AG10803 (cell line): ENCODE measurements around the gene IDH3G.

Experiments
- DNase-seq: peaks from one replicate; pipeline ENCODE4 v3.0.0; 2010; ENCODE audit warnings: low read depth
- H3K4me3 ChIP-seq: 2 replicates; pipeline ENCODE4 v1.5.1; 2011; ENCODE audit warnings: mild to moderate bottlenecking, low read length, control low read depth
- CTCF ChIP-seq: conservative IDR thresholded peaks from 2 replicates; pipeline ENCODE4 v1.5.1; 2011; ENCODE audit warnings: mild to moderate bottlenecking, low read length, control low read depth, inconsistent platforms

The IDH3G gene

GRCh38 chrX:153786669-153787068 lies 7.5 kb downstream of the IDH3G start:
- DNase-seq = no peak
- TF ChIP-seq CTCF = no peak
- H3K4me3 ChIP-seq = no peak overlapping the region

GRCh38 chrX:153784325-153784967 lies 9.7 kb downstream of the IDH3G start:
- DNase-seq = no peak
- H3K4me3 ChIP-seq = no peak overlapping the region
- TF ChIP-seq CTCF = no peak

DNA sequence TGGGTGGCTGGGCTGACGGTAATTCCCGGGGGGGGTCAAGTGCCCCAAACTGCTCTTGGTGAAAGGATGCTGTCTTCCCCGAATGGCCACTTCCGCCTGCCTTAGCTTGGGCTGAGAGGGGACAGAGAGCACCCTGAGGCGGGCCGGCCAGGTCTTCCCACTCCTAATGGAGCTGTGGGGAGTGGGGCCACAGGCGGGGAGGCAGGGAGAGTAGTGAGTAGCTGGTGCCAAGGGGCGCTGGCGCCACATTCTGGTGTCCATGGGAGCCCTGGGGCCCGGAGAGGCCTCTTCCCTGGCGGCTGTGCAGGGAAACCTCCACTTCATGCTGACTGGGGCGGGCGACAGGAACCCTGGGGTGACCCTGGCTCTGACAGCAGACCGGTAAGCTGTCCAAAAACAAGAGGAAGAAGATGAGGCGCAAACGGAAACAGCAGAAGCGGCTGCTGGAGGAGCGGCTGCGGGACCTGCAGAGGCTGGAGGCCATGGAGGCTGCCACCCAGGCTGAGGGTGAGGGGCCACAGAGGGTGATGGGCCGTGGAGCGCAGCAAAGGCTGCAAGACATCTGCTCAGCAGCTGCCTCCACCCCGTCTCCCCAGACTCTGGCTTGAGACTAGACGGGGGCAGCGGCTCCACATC lies 10.7 kb downstream of the IDH3G start:
- no peak for TF ChIP-seq CTCF
- DNase-seq = no peak
- H3K4me3 ChIP-seq = no peak overlapping the region

DNA sequence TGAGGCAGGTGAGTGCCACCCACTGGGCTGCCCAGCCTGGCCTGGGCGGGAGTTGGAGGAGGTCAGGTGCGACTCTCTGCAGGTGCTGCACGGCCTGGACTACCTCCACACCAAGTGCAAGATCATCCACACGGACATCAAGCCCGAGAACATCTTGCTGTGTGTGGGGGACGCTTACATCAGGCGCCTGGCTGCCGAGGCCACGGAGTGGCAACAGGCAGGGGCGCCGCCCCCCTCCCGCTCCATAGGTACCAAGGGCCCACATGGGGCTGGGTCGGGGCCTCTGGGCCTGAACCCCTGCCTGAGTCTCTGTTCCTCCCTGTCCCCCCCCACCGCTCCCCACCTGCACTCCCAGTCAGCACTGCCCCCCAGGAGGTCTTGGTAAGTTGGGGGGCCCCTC lies 11.3 kb downstream of the IDH3G start:
- no peak for DNase-seq
- no peak overlapping the region for H3K4me3 ChIP-seq
- TF ChIP-seq CTCF = no peak

- DNase-seq = no peak
- TF ChIP-seq CTCF = no peak
- H3K4me3 ChIP-seq = no peak overlapping the region
These were observed 11.9 kb downstream of the IDH3G start for GRCh38 chrX:153782313-153782712.

DNA sequence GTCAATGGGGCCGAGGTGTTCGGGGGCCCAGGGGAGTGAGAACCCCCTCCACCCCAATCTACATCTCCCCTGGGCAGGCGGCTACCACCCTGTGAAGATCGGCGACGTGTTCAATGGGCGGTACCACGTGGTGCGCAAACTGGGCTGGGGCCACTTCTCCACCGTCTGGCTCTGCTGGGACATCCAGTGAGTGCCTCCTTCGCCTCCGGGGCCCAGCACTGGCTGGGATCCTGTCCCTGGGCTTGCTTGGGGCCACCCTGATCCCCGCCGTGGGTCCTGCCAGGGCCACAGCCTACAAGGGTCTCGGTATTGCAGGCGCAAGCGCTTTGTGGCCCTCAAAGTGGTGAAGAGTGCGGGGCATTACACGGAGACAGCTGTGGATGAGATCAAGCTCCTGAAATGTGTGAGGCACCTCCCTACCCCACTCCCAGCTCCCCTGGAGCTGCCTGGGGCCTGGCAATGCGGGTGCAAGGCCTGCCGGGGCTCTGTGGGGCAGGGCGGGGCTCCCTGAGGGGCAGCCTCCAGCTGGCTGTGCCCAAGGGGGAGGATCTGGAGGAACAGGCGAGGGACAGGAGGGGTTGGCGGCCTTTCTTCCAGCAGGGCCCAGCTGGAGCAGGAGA lies 12.6 kb downstream of the IDH3G start:
- TF ChIP-seq CTCF = no peak
- DNase-seq = no peak
- no peak overlapping the region for H3K4me3 ChIP-seq
